ENCODE results near the gene C2orf81.
A peak's percentile ranks its signal among the peaks of the same experiment; 100 is the strongest.

The C2orf81 gene

GRCh38 chr2:74387346-74387745 lies 34.1 kb downstream of the C2orf81 start:
- DNase-seq = no peak

DNA sequence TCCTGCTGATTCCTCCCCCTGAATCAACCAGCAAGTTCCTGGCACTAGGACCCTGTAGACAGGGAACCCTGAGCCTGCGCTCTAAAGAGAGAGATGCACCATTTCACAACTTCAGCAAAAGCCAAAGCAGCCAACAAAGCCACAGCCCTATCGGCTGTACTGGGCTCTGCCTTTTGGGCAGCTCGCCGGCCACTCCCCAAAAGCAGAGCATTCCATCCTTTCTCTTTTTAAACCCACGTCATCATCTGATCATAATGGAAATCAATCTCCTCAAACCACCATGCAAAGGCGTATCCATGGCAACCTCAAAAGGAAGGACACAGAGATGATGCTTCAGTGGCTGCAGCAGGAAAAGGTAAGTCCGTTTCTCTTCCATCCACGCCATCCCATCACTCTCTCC lies 36.0 kb downstream of the C2orf81 start:
- no peak for DNase-seq

GRCh38 chr2:74384051-74384450 lies 37.4 kb downstream of the C2orf81 start:
- no peak for DNase-seq

GRCh38 chr2:74383254-74383653 lies 38.2 kb downstream of the C2orf81 start:
- DNase-seq = no peak

- DNase-seq = no peak
Observed at GRCh38 chr2:74381751-74382150, 39.7 kb downstream of the C2orf81 start.

DNA sequence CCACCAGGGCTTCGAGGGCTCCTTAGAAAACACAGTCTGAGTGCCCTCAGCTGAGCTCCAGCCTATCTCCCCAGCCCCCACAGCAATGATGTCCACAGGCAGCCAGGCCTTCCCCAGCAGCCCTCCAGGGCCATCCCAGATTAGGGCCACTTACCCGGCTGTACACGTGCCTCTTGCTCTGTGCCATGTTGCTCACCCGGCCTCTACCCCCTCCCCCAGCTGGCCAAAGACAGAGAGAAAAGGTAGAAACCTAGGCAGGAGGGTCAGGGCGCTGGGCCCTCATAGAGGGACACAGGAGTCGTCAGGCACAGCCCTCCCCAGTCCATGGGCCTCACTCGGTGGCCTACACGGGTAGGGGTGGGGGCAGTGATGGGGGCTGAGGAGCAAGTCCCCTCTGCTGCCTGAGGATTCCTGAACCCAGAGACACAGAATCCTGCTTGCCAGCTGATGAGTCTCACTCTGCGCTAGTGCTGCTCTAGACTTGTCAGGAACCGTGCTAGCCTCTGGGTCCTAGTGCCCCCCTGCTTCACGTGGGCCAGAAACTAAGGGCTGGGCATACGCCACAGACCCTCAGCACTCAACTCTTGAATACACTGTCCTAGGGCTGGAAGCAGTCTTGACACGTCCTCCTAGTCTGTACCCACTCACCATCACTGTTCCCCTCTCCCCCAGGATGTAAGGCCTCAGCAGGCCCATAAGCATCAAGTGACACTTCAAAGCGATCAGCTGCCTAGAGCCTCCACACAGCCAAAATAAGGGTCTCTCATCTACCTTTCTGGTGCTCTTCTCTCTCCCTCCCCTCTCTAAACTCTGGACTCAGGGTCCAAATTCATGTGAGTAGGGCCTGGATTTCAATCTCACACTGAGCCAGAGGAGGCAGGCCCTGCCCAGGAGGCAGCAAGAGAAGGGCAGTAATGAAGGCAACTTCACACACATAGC lies 41.3 kb downstream of the C2orf81 start, which contains the start of gene DCTN1:
TSS of gene DCTN1 (minus strand) at position 461 of the 939 bp plus-strand sequence. CDS start at position 187, 274 bp downstream.
- DNase-seq = peak; percentile 24

DNA sequence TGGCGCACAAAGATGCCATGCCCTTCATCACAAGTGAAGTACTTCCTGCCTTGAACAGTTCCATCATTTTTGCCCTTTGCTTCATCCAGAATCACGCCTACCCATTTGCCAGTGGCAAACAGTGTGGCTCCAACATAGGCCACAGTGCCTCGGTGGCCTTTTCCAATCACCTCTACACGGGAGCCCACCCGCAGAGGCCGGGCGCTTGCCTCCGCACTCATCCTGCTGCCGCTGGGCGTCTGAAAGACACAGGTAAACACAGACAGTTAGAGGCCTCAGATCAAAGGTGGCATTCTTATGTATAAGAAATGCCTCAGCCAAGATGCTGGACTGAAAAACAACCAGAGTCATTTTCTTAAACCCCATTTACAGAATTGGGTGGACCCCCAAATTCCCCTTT lies 43.4 kb downstream of the C2orf81 start:
- DNase-seq = no peak

GRCh38 chr2:74375838-74376237 lies 45.6 kb downstream of the C2orf81 start:
- no peak for DNase-seq

GRCh38 chr2:74374509-74375205 lies 46.8 kb downstream of the C2orf81 start:
- DNase-seq = no peak

DNA sequence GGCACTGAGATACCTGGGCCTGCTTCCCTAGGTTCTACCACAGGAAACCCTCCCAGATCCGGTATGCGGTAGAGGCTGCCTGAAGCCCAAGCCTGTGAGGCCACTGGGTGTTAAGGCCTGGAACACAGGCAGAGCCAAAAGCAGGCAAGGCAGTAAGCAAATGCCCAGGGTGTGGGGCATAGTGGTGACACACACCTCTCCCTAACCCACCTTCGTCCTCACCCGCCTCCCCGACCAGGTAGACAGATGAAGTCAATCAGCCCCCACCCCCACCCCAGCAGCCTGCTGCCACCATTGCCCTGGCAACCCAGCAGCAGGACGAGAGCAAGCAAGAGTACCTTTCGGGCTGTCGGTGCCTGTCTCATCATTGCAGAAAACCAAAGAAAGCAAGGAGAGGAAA lies 47.4 kb downstream of the C2orf81 start:
- DNase-seq = no peak

GRCh38 chr2:74373221-74373676 lies 48.2 kb downstream of the C2orf81 start:
- no peak for DNase-seq

- DNase-seq = no peak
Observed at GRCh38 chr2:74372674-74373073, 48.7 kb downstream of the C2orf81 start.

GRCh38 chr2:74371421-74371820 lies 50.0 kb downstream of the C2orf81 start:
- no peak for DNase-seq

- DNase-seq = no peak
Observed at GRCh38 chr2:74369976-74370375, 51.4 kb downstream of the C2orf81 start.

- no peak for DNase-seq
Observed at GRCh38 chr2:74368499-74368898, 52.9 kb downstream of the C2orf81 start.

- no peak for DNase-seq
Observed at GRCh38 chr2:74367789-74368188, 53.6 kb downstream of the C2orf81 start.

GRCh38 chr2:74366036-74366435 lies 55.4 kb downstream of the C2orf81 start:
- DNase-seq = no peak

- no peak for DNase-seq
Observed at GRCh38 chr2:74364533-74365505, 56.6 kb downstream of the C2orf81 start.

All from CD4-positive, alpha-beta T cell treated with Interleukin-17A for 1 hour (primary cell).